SK-N-SH treated with all-trans-retinoic acid at 6 μM for 48 hours (cell line): Measurements from ENCODE around the gene GOT1.

ENCODE experiments used
- ISL1 ChIP-seq: fragments of 250-450 bp; sonication (Bioruptor Pico); IDR thresholded peaks from 2 replicates; pipeline ENCODE4 v2.1.2; 2022; ENCODE audit warnings: mild to moderate bottlenecking, moderate library complexity
- OSR1 ChIP-seq: fragments of 250-450 bp; sonication (Bioruptor Pico); IDR thresholded peaks from 2 replicates; pipeline ENCODE4 v1.8.0; 2022; ENCODE audit warnings: moderate library complexity, mild to moderate bottlenecking, inconsistent platforms
- PATZ1 ChIP-seq: fragments of 250-450 bp; sonication (Bioruptor Pico); IDR thresholded peaks from 2 replicates; pipeline ENCODE4 v1.8.0; 2020; ENCODE audit warnings: mild to moderate bottlenecking, moderate library complexity, borderline replicate concordance
- POU6F1 ChIP-seq: fragments of 250-450 bp; sonication (Bioruptor Pico); IDR thresholded peaks from 2 replicates; pipeline ENCODE4 v1.8.0; 2021; ENCODE audit warnings: low read depth, mild to moderate bottlenecking, moderate library complexity, borderline replicate concordance
- TSHZ2 ChIP-seq: fragments of 250-450 bp; sonication (Bioruptor Pico); IDR thresholded peaks from 2 replicates; pipeline ENCODE4 v1.5.0; 2020; ENCODE audit warnings: mild to moderate bottlenecking, moderate library complexity
- ZNF8 ChIP-seq: fragments of 450-650 bp; formaldehyde crosslinking; IDR thresholded peaks from 2 replicates; pipeline ENCODE4 v1.5.0; 2020; ENCODE audit warnings: mild to moderate bottlenecking, moderate library complexity

- no peak for TF ChIP-seq TSHZ2 (CRISPR knock-in tag)
- no peak for TF ChIP-seq PATZ1 (CRISPR knock-in tag)
- no peak for TF ChIP-seq ISL1 (CRISPR knock-in tag)
- no peak for TF ChIP-seq ZNF8 (CRISPR knock-in tag)
- TF ChIP-seq POU6F1 (CRISPR knock-in tag) = no peak
- no peak for TF ChIP-seq OSR1 (CRISPR knock-in tag)
Measured at GRCh38 chr10:99396471-99396870, 34.0 kb downstream of the GOT1 start.
